Fibroblast of villous mesenchyme (primary cell): ENCODE results near the gene B9D2. TPM values are rescaled to one million over a fixed set of nuclear protein-coding genes. Genes with fewer than 3 reads are reported as not detected.
A peak's percentile ranks its signal among the peaks of the same experiment; 100 is the strongest.

Experiments
- DNase-seq: peaks from one replicate; pipeline ENCODE4 v3.0.0-alpha.2; 2010; ENCODE audit warnings: low read depth
- H3K4me3 ChIP-seq: 2 replicates; pipeline ENCODE4 v1.5.1; 2011; ENCODE audit warnings: low read depth, mild to moderate bottlenecking, low read length
- CTCF ChIP-seq: IDR thresholded peaks from 2 replicates; pipeline ENCODE4 v1.5.1; 2012; ENCODE audit warnings: low read depth, mild to moderate bottlenecking, low read length; ENCODE audit not compliant: insufficient read depth
- total RNA-seq: library from RNA; depleted of rRNA; stranded (reverse); fragments of >200 nt; gene quantifications from 2 replicates; pipeline ENCODE4 v1.2.3, GENCODE V29; 2012

The B9D2 gene
- total RNA-seq, 1 donor, result 3.5 TPM

GRCh38 chr19:41408256-41408655 is 44.3 kb upstream of the B9D2 start:
- no peak for TF ChIP-seq CTCF
- no peak overlapping the region for H3K4me3 ChIP-seq
- no peak for DNase-seq

- peak; percentile 23 for DNase-seq
- no peak overlapping the region for H3K4me3 ChIP-seq
- TF ChIP-seq CTCF, result no peak
These were observed 43.3 kb upstream of the B9D2 start for GRCh38 chr19:41407271-41407670.

GRCh38 chr19:41405776-41406175 is 41.8 kb upstream of the B9D2 start:
- H3K4me3 ChIP-seq, result no peak overlapping the region
- DNase-seq, result no peak
- no peak for TF ChIP-seq CTCF

GRCh38 chr19:41403181-41403970 is 39.4 kb upstream of the B9D2 start:
- no peak overlapping the region for H3K4me3 ChIP-seq
- no peak for TF ChIP-seq CTCF
- no peak for DNase-seq

GRCh38 chr19:41402010-41402409 is 38.1 kb upstream of the B9D2 start:
- TF ChIP-seq CTCF, result no peak
- DNase-seq, result no peak
- no peak overlapping the region for H3K4me3 ChIP-seq

GRCh38 chr19:41401483-41401882 is 37.5 kb upstream of the B9D2 start:
- H3K4me3 ChIP-seq, result no peak overlapping the region
- no peak for DNase-seq
- TF ChIP-seq CTCF, result no peak

GRCh38 chr19:41399525-41399924 is 35.6 kb upstream of the B9D2 start:
- TF ChIP-seq CTCF, result no peak
- no peak overlapping the region for H3K4me3 ChIP-seq
- DNase-seq, result no peak
